Inferior parietal cortex (tissue), 1 donor: ENCODE measurements around the gene EPB41L3.

Experiments used
- DNase-seq: peaks from one replicate; pipeline ENCODE4 v3.0.0-alpha.2; 2016; ENCODE audit errors: extremely low spot score

The EPB41L3 gene

GRCh38 chr18:5414546-5414945, 129.3 kb downstream of the EPB41L3 start:
- peak; percentile 42 for DNase-seq

GRCh38 chr18:5413447-5413846, 130.3 kb downstream of the EPB41L3 start:
- peak; percentile 42 for DNase-seq

- no peak for DNase-seq
Observed at GRCh38 chr18:5410582-5410981, 133.2 kb downstream of the EPB41L3 start.

GRCh38 chr18:5398269-5398668, 145.5 kb downstream of the EPB41L3 start:
- DNase-seq = no peak

GRCh38 chr18:5397102-5397501, 146.7 kb downstream of the EPB41L3 start:
- DNase-seq = no peak

- DNase-seq = no peak
Observed at GRCh38 chr18:5395860-5396448, 147.8 kb downstream of the EPB41L3 start.

GRCh38 chr18:5393779-5394178, 150.0 kb downstream of the EPB41L3 start:
- no peak for DNase-seq

GRCh38 chr18:5391409-5391808, 152.4 kb downstream of the EPB41L3 start:
- DNase-seq = no peak

GRCh38 chr18:5389356-5389755, 154.4 kb downstream of the EPB41L3 start:
- no peak for DNase-seq

GRCh38 chr18:5388896-5389295, 154.9 kb downstream of the EPB41L3 start:
- DNase-seq = no peak

GRCh38 chr18:5380586-5380985, 163.2 kb downstream of the EPB41L3 start:
- no peak for DNase-seq

- DNase-seq = peak; percentile 48
Observed at GRCh38 chr18:5376986-5377385, 166.8 kb downstream of the EPB41L3 start.

- DNase-seq = no peak
Observed at GRCh38 chr18:5370332-5370731, 173.5 kb downstream of the EPB41L3 start.

GRCh38 chr18:5369513-5369912, 174.3 kb downstream of the EPB41L3 start:
- DNase-seq = no peak

- DNase-seq = no peak
Observed at GRCh38 chr18:5365443-5365842, 178.4 kb downstream of the EPB41L3 start.

GRCh38 chr18:5350636-5351035, 193.2 kb downstream of the EPB41L3 start:
- DNase-seq = no peak
